Mesendoderm (in vitro differentiated cells): ENCODE measurements around the gene C14orf180.

ENCODE experiments used
- DNase-seq: peaks from one replicate; pipeline ENCODE4 v3.0.0; 2013
- H2AK5ac ChIP-seq: 2 replicates; pipeline ENCODE4 v1.6.1; 2013; ENCODE audit warnings: low read length, inconsistent platforms
- H2BK120ac ChIP-seq: 2 replicates; pipeline ENCODE4 v1.6.1; 2013; ENCODE audit warnings: low read depth, mild to moderate bottlenecking, low read length, moderate library complexity, mixed read lengths
- H2BK15ac ChIP-seq: replicated peaks from 2 replicates; pipeline ENCODE4 v1.6.1; 2013; ENCODE audit warnings: low read depth, mild to moderate bottlenecking, moderate library complexity
- H2BK5ac ChIP-seq: 2 replicates; pipeline ENCODE4 v1.6.1; 2013; ENCODE audit warnings: low read length, inconsistent platforms
- H3K18ac ChIP-seq: 2 replicates; pipeline ENCODE4 v1.6.1; 2013; ENCODE audit warnings: mild to moderate bottlenecking, low read length, mixed read lengths
- H3K23ac ChIP-seq: one replicate; pipeline ENCODE4 v1.6.1; 2013; ENCODE audit warnings: low read length
- H3K27ac ChIP-seq: 2 replicates; pipeline ENCODE4 v1.5.1; 2013; ENCODE audit warnings: low read depth, mild to moderate bottlenecking, inconsistent platforms, low read length, moderate library complexity
- H3K27me3 ChIP-seq: 2 replicates; pipeline ENCODE4 v1.6.1; 2013; ENCODE audit warnings: low read length, control low read depth, mild to moderate bottlenecking, inconsistent platforms; ENCODE audit not compliant: insufficient read depth, poor library complexity
- H3K36me3 ChIP-seq: 2 replicates; pipeline ENCODE4 v1.6.1; 2013; ENCODE audit warnings: low read length, inconsistent platforms; ENCODE audit not compliant: control insufficient read depth, insufficient read depth
- H3K4ac ChIP-seq: one replicate; pipeline ENCODE4 v1.6.1; 2013; ENCODE audit warnings: low read depth, mild to moderate bottlenecking, low read length, moderate library complexity
- H3K4me1 ChIP-seq: 2 replicates; pipeline ENCODE4 v1.6.1; 2013; ENCODE audit warnings: low read depth, low read length, inconsistent platforms; ENCODE audit not compliant: control insufficient read depth
- H3K4me2 ChIP-seq: 2 replicates; pipeline ENCODE4 v1.6.1; 2013; ENCODE audit warnings: low read length
- H3K4me3 ChIP-seq: 2 replicates; pipeline ENCODE4 v1.5.1; 2013; ENCODE audit warnings: mild to moderate bottlenecking, low read length
- H3K56ac ChIP-seq: one replicate; pipeline ENCODE4 v1.6.1; 2013; ENCODE audit warnings: low read length
- H3K79me1 ChIP-seq: 2 replicates; pipeline ENCODE4 v1.6.1; 2013; ENCODE audit warnings: low read length, inconsistent platforms
- H3K79me2 ChIP-seq: 2 replicates; pipeline ENCODE4 v1.6.1; 2013; ENCODE audit warnings: mild to moderate bottlenecking, low read length; ENCODE audit not compliant: control insufficient read depth, insufficient read depth
- H3K9ac ChIP-seq: 2 replicates; pipeline ENCODE4 v1.6.1; 2013; ENCODE audit warnings: low read length, inconsistent platforms
- H4K5ac ChIP-seq: one replicate; pipeline ENCODE4 v1.6.1; 2013; ENCODE audit warnings: low read length
- H4K8ac ChIP-seq: one replicate; pipeline ENCODE4 v1.6.1; 2013; ENCODE audit warnings: low read depth, mild to moderate bottlenecking, control low read depth, low read length, moderate library complexity
- WGBS: extraction: QIAGEN DNeasy Blood & Tissue Kit; methylation state at CpG from one replicate; pipeline ENCODE4 v1.1.7; 2013; ENCODE audit warnings: low lambda C conversion rate, missing lambda C conversion rate; ENCODE audit not compliant: insufficient coverage; ENCODE audit errors: extremely low coverage; 5-methylcytosine and 5-hydroxymethylcytosine counted together

Gene C14orf180

GRCh38 chr14:104587641-104588040 is 8.1 kb downstream of the C14orf180 start:
- no peak overlapping the region for H2BK15ac ChIP-seq
- no peak overlapping the region for H4K8ac ChIP-seq

GRCh38 chr14:104588066-104588857 is 8.7 kb downstream of the C14orf180 start:
- H3K23ac ChIP-seq, result no peak overlapping the region
- H4K5ac ChIP-seq, result no peak overlapping the region
- DNase-seq, result no peak
- H3K36me3 ChIP-seq, result no peaks in the 10 kb centered on the region
- no peak overlapping the region for H3K4ac ChIP-seq
- H2BK15ac ChIP-seq, result no peak overlapping the region
- no peak overlapping the region for H3K9ac ChIP-seq
- no CpG with 5 or more reads among the region's 38 CpGs for WGBS
- H4K8ac ChIP-seq, result no peak overlapping the region
- no peak overlapping the region for H2BK5ac ChIP-seq
- no peaks in the 10 kb centered on the region for H3K79me1 ChIP-seq
- H3K27ac ChIP-seq, result no peak overlapping the region
- H3K4me1 ChIP-seq, result no peaks in the 10 kb centered on the region
- no peaks in the 10 kb centered on the region for H3K27me3 ChIP-seq
- H2BK120ac ChIP-seq, result no peak overlapping the region
- H3K4me3 ChIP-seq, result no peak overlapping the region
- H3K18ac ChIP-seq, result no peak overlapping the region
- H2AK5ac ChIP-seq, result no peak overlapping the region
- H3K79me2 ChIP-seq, result no peaks in the 10 kb centered on the region
- H3K4me2 ChIP-seq, result no peak overlapping the region
- H3K56ac ChIP-seq, result no peak overlapping the region

More at GRCh38 chr14:104587641-104588040, 8.1 kb downstream of the C14orf180 start:
- Histone ChIP-seq H3K4me2 (no peak overlapping the region), H3K27ac (no peak overlapping the region), H3K4me1 (no peaks in the 10 kb centered on the region), H3K18ac (no peak overlapping the region), H3K56ac (no peak overlapping the region), H4K5ac (no peak overlapping the region), H2BK5ac (no peak overlapping the region), H3K36me3 (no peaks in the 10 kb centered on the region), H3K9ac (no peak overlapping the region), H3K23ac (no peak overlapping the region), H3K4me3 (no peak overlapping the region), H2AK5ac (no peak overlapping the region), H3K79me1 (no peaks in the 10 kb centered on the region), H3K27me3 (no peaks in the 10 kb centered on the region), H3K79me2 (no peaks in the 10 kb centered on the region), H2BK120ac (no peak overlapping the region), H3K4ac (no peak overlapping the region)
- DNase-seq, result no peak
- WGBS, result no CpG with 5 or more reads among the region's 19 CpGs

- Histone ChIP-seq H3K9ac (no peak overlapping the region), H4K8ac (no peak overlapping the region), H2AK5ac (no peak overlapping the region), H2BK120ac (no peak overlapping the region), H3K4me3 (no peak overlapping the region), H4K5ac (no peak overlapping the region), H3K4me1 (no peaks in the 10 kb centered on the region), H3K79me1 (no peaks in the 10 kb centered on the region), H2BK5ac (no peak overlapping the region), H3K27me3 (no peaks in the 10 kb centered on the region), H3K36me3 (no peaks in the 10 kb centered on the region), H3K4ac (no peak overlapping the region), H3K56ac (no peak overlapping the region), H3K18ac (no peak overlapping the region), H3K79me2 (no peaks in the 10 kb centered on the region), H3K4me2 (no peak overlapping the region), H3K23ac (no peak overlapping the region), H3K27ac (no peak overlapping the region), H2BK15ac (no peak overlapping the region)
- WGBS, result no CpG with 5 or more reads among the region's 26 CpGs
- DNase-seq, result no peak
Observed at GRCh38 chr14:104589338-104590195, 10.0 kb downstream of the C14orf180 start.

- Histone ChIP-seq H3K27me3 (no peaks in the 10 kb centered on the region), H2BK15ac (no peak overlapping the region), H3K4me1 (no peaks in the 10 kb centered on the region), H3K23ac (no peak overlapping the region), H3K9ac (no peak overlapping the region), H2BK120ac (no peak overlapping the region), H2BK5ac (no peak overlapping the region), H4K8ac (no peak overlapping the region), H3K56ac (no peak overlapping the region), H3K4ac (no peak overlapping the region), H3K79me2 (no peaks in the 10 kb centered on the region), H4K5ac (no peak overlapping the region), H3K27ac (no peak overlapping the region), H2AK5ac (no peak overlapping the region), H3K79me1 (no peaks in the 10 kb centered on the region), H3K4me3 (no peak overlapping the region), H3K18ac (no peak overlapping the region), H3K4me2 (no peak overlapping the region), H3K36me3 (no peaks in the 10 kb centered on the region)
- DNase-seq, result no peak
- WGBS, result no CpG with 5 or more reads among the region's 23 CpGs
Observed at GRCh38 chr14:104590240-104590965, 10.8 kb downstream of the C14orf180 start.

- Histone ChIP-seq H2BK120ac (no peak overlapping the region), H3K79me2 (no peaks in the 10 kb centered on the region), H3K4ac (no peak overlapping the region), H4K8ac (no peak overlapping the region), H2AK5ac (no peak overlapping the region), H4K5ac (no peak overlapping the region), H3K9ac (no peak overlapping the region), H3K23ac (no peak overlapping the region), H3K4me1 (no peaks in the 10 kb centered on the region), H3K4me2 (no peak overlapping the region), H3K56ac (no peak overlapping the region), H3K27me3 (no peaks in the 10 kb centered on the region), H3K18ac (no peak overlapping the region), H2BK5ac (no peak overlapping the region), H2BK15ac (no peak overlapping the region), H3K79me1 (no peaks in the 10 kb centered on the region), H3K36me3 (no peaks in the 10 kb centered on the region), H3K27ac (no peak overlapping the region), H3K4me3 (no peak overlapping the region)
- DNase-seq, result no peak
- no CpG with 5 or more reads among the region's 7 CpGs for WGBS
Observed at GRCh38 chr14:104591031-104591430, 11.5 kb downstream of the C14orf180 start.
